Progenitor cell of endocrine pancreas (in vitro differentiated cells): ENCODE data around the gene CELF6. TPM values are rescaled to one million over a fixed set of nuclear protein-coding genes. Genes with fewer than 3 reads are reported as not detected.

Experiments used
- DNase-seq: peaks from one replicate; pipeline ENCODE4 v3.0.0; 2021; ENCODE audit warnings: low spot score; ENCODE audit not compliant: unreplicated experiment
- H3K27ac Mint-ChIP-seq: 2 replicates; pipeline ENCODE4 v1.8.0; 2021; ENCODE audit warnings: mild to moderate bottlenecking, moderate library complexity, mixed read lengths
- H3K27me3 Mint-ChIP-seq: 2 replicates; pipeline ENCODE4 v1.8.0; 2021; ENCODE audit warnings: mixed read lengths
- H3K36me3 Mint-ChIP-seq: 2 replicates; pipeline ENCODE4 v1.8.0; 2022; ENCODE audit warnings: mixed read lengths; ENCODE audit not compliant: insufficient read depth
- H3K4me1 Mint-ChIP-seq: 2 replicates; pipeline ENCODE4 v1.8.0; 2021; ENCODE audit warnings: low read depth, mixed read lengths
- H3K4me3 Mint-ChIP-seq: 2 replicates; pipeline ENCODE4 v1.8.0; 2021; ENCODE audit warnings: low read depth, mild to moderate bottlenecking, moderate library complexity, mixed read lengths
- H3K9me3 Mint-ChIP-seq: 2 replicates; pipeline ENCODE4 v1.8.0; 2021; ENCODE audit warnings: low read depth, mixed read lengths
- total RNA-seq: library from RNA; stranded (reverse); gene quantifications from 2 replicates; pipeline ENCODE4 v1.2.1, GENCODE V29; 2021
- TF ChIP-seq, protein P1 (sequence below): fragments of 200-600 bp; sonication (generic); IDR thresholded peaks from one replicate; pipeline ENCODE4 v1.5.0; 2021; ENCODE audit warnings: antibody characterized with exemption, mild to moderate bottlenecking; ENCODE audit not compliant: unreplicated experiment

CELF6 gene
- total RNA-seq, 1 donor from 2014 or later, result 1.4 TPM

- H3K27me3 Mint-ChIP-seq, result peaks cover 15% of the 10 kb centered on the region
These were observed 48.7 kb downstream of the CELF6 start for GRCh38 chr15:72271221-72271620.

GRCh38 chr15:72269739-72270138 is 50.2 kb downstream of the CELF6 start:
- no peak overlapping the region for H3K27ac Mint-ChIP-seq
- no peak overlapping the region for H3K4me3 Mint-ChIP-seq
- TF ChIP-seq, protein P1, sequence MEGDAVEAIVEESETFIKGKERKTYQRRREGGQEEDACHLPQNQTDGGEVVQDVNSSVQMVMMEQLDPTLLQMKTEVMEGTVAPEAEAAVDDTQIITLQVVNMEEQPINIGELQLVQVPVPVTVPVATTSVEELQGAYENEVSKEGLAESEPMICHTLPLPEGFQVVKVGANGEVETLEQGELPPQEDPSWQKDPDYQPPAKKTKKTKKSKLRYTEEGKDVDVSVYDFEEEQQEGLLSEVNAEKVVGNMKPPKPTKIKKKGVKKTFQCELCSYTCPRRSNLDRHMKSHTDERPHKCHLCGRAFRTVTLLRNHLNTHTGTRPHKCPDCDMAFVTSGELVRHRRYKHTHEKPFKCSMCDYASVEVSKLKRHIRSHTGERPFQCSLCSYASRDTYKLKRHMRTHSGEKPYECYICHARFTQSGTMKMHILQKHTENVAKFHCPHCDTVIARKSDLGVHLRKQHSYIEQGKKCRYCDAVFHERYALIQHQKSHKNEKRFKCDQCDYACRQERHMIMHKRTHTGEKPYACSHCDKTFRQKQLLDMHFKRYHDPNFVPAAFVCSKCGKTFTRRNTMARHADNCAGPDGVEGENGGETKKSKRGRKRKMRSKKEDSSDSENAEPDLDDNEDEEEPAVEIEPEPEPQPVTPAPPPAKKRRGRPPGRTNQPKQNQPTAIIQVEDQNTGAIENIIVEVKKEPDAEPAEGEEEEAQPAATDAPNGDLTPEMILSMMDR, result no peak
- peaks cover 6% of the 10 kb centered on the region for H3K27me3 Mint-ChIP-seq
- H3K4me1 Mint-ChIP-seq, result peaks cover 15% of the 10 kb centered on the region
- no peaks in the 10 kb centered on the region for H3K9me3 Mint-ChIP-seq
- peaks cover 16% of the 10 kb centered on the region for H3K36me3 Mint-ChIP-seq
- no peak for DNase-seq

More at GRCh38 chr15:72271221-72271620, 48.7 kb downstream of the CELF6 start:
- Mint-ChIP-seq H3K9me3 (no peaks in the 10 kb centered on the region), H3K27ac (peak overlapping the region; percentile 95), H3K36me3 (peaks cover 10% of the 10 kb centered on the region), H3K4me1 (peaks cover 15% of the 10 kb centered on the region), H3K4me3 (peak overlapping the region; percentile 88)
- DNase-seq, result no peak
- TF ChIP-seq, protein P1, result no peak

GRCh38 chr15:72265031-72265430 is 54.9 kb downstream of the CELF6 start:
- DNase-seq, result no peak
- no peaks in the 10 kb centered on the region for H3K9me3 Mint-ChIP-seq
- TF ChIP-seq, protein P1, result no peak
- H3K4me1 Mint-ChIP-seq, result no peaks in the 10 kb centered on the region
- peaks cover 31% of the 10 kb centered on the region for H3K36me3 Mint-ChIP-seq
- no peaks in the 10 kb centered on the region for H3K27me3 Mint-ChIP-seq
- H3K27ac Mint-ChIP-seq, result no peak overlapping the region
- no peak overlapping the region for H3K4me3 Mint-ChIP-seq

GRCh38 chr15:72252663-72253299 is 67.2 kb downstream of the CELF6 start:
- Mint-ChIP-seq H3K9me3 (no peaks in the 10 kb centered on the region), H3K4me3 (no peak overlapping the region), H3K4me1 (no peaks in the 10 kb centered on the region), H3K36me3 (peaks cover 31% of the 10 kb centered on the region), H3K27me3 (no peaks in the 10 kb centered on the region), H3K27ac (no peak overlapping the region)
- no peak for DNase-seq
- TF ChIP-seq, protein P1, result no peak

- no peak for DNase-seq
- TF ChIP-seq, protein P1, result no peak
- peaks cover 31% of the 10 kb centered on the region for H3K36me3 Mint-ChIP-seq
- no peak overlapping the region for H3K27ac Mint-ChIP-seq
- no peaks in the 10 kb centered on the region for H3K9me3 Mint-ChIP-seq
- no peak overlapping the region for H3K4me3 Mint-ChIP-seq
- no peaks in the 10 kb centered on the region for H3K27me3 Mint-ChIP-seq
- no peaks in the 10 kb centered on the region for H3K4me1 Mint-ChIP-seq
These were observed 70.7 kb downstream of the CELF6 start for GRCh38 chr15:72249142-72249810.
